HepG2 (cell line): ENCODE data around the gene PXMP2.

ENCODE experiments used
- MZF1 ChIP-seq: sonication (generic); formaldehyde crosslinking; IDR thresholded peaks from 2 replicates; pipeline ENCODE4 v1.8.1; 2023; ENCODE audit warnings: mild to moderate bottlenecking, missing genetic modification reagents, borderline replicate concordance
- ZNF232 ChIP-seq: sonication (generic); formaldehyde crosslinking; IDR thresholded peaks from 2 replicates; pipeline ENCODE4 v1.4.0; 2020; ENCODE audit warnings: missing genetic modification reagents, borderline replicate concordance
- TF ChIP-seq, protein P1 (sequence below): sonication (generic); formaldehyde crosslinking; IDR thresholded peaks from 2 replicates; pipeline ENCODE4 v1.5.0; 2020; ENCODE audit warnings: mild to moderate bottlenecking, missing genetic modification reagents, moderate library complexity

DNA sequence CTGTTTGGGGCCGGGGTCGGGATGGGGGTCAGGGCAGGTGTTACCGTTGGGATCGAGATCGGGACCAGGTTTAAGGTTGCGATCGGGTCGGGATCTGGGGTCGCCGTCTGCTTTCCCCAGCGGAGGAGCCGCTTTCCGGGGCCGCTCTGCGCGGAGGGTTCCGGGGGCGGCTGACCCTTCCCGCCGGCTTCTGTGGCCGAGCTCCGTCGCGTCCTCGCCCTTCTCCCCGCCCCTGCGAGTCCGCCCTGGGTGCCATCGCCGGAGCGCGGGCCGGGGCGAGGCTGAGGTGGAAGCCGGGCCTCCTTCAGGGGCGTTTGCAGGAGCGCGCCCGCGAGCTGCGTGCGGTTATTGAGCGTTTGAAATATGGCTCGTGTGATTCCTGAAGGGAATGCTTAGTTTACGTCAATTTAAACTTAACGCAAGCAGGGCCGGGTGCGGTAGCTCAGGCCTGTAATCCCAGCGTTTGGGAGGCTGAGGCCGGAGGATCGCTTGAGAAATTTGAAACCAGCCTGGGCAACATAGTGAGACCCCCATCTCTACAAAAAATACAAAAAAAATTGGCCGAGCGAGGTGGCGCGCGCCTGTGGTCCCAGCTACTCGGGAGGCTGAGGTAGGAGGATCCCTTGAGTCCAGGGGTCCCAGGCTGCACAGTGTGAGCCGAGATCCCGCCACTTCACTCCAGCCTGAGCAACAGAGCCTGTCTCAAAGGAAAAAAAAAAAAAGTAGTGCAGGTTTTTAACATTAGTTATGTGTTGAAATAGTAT, 23.9 kb downstream of the PXMP2 start:
- TF ChIP-seq, protein P1, sequence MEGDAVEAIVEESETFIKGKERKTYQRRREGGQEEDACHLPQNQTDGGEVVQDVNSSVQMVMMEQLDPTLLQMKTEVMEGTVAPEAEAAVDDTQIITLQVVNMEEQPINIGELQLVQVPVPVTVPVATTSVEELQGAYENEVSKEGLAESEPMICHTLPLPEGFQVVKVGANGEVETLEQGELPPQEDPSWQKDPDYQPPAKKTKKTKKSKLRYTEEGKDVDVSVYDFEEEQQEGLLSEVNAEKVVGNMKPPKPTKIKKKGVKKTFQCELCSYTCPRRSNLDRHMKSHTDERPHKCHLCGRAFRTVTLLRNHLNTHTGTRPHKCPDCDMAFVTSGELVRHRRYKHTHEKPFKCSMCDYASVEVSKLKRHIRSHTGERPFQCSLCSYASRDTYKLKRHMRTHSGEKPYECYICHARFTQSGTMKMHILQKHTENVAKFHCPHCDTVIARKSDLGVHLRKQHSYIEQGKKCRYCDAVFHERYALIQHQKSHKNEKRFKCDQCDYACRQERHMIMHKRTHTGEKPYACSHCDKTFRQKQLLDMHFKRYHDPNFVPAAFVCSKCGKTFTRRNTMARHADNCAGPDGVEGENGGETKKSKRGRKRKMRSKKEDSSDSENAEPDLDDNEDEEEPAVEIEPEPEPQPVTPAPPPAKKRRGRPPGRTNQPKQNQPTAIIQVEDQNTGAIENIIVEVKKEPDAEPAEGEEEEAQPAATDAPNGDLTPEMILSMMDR (CRISPR knock-in tag): no peak
- TF ChIP-seq MZF1 (CRISPR knock-in tag) (no peak), ZNF232 (CRISPR knock-in tag) (no peak)
